ENCODE data around the gene LRRC46. TPM values are rescaled to one million over a fixed set of nuclear protein-coding genes. Genes with fewer than 3 reads are reported as not detected.

Gene LRRC46
- total and polyA plus RNA-seq, 9 of the 15 experiments (the other 6 are each of a cell fraction or from before 2014, with no cell fraction given), result 0.39 to 1.4 (median 0.53) TPM; not detected in 1

- TF ChIP-seq ZNF778 (CRISPR knock-in tag; IDR thresholded peaks at IDR 0.05), result no peak
- TF ChIP-seq ZNF174 (CRISPR knock-in tag; IDR thresholded peaks at IDR 0.05), result no peak
- TF ChIP-seq ATF3 (IDR thresholded peaks at IDR 0.05), result no peak
- TF ChIP-seq ATF3 (CRISPR knock-in tag; conservative IDR thresholded peaks at IDR 0.05), result no peak
- TF ChIP-seq MTF1 (CRISPR knock-in tag; IDR thresholded peaks at IDR 0.05; ENCODE audit: borderline replicate concordance), result no peak
- peak; percentile 48; the same call in 1 of the 2 replicates for TF ChIP-seq ARID1B (IDR thresholded peaks at IDR 0.05)
- TF ChIP-seq NR4A1 (CRISPR knock-in tag; IDR thresholded peaks at IDR 0.05), result no peak
- peak; percentile 55; the same call in 1 of the 2 replicates for TF ChIP-seq NR4A1 (tag; IDR thresholded peaks at IDR 0.05)
- TF ChIP-seq TEAD1 (CRISPR knock-in tag; IDR thresholded peaks at IDR 0.05), result no peak
- TF ChIP-seq DPF2 (IDR thresholded peaks at IDR 0.05), result peak; percentile 29; the same call in 1 of the 2 replicates
- no peak for TF ChIP-seq KDM1A (IDR thresholded peaks at IDR 0.05)
- peak in 1 of 3 experiments; percentile 73; a peak in 2 of 6 replicates for TF ChIP-seq ZBTB11 (CRISPR knock-in tag; IDR thresholded peaks at IDR 0.05)
- peak; percentile 92 for TF ChIP-seq TFAP4 (CRISPR knock-in tag; IDR thresholded peaks at IDR 0.05; ENCODE audit: borderline replicate concordance)
- TF ChIP-seq MLX (CRISPR knock-in tag; conservative IDR thresholded peaks at IDR 0.05), result no peak
- no peak for TF ChIP-seq ZNF197 (CRISPR knock-in tag; IDR thresholded peaks at IDR 0.05; ENCODE audit: low read depth)
- TF ChIP-seq MXD1 (CRISPR knock-in tag; IDR thresholded peaks at IDR 0.05; ENCODE audit: borderline replicate concordance, poor library complexity, severe bottlenecking), result no peak
- TF ChIP-seq ZNF76 (CRISPR knock-in tag; IDR thresholded peaks at IDR 0.05; ENCODE audit: borderline replicate concordance), result no peak
- no peak for TF ChIP-seq NELFE (IDR thresholded peaks at IDR 0.05; ENCODE audit: insufficient read depth, insufficient read length)
- no peak for TF ChIP-seq SP2 (IDR thresholded peaks at IDR 0.05; ENCODE audit: extremely low read depth, low read depth, low read length, poor library complexity, severe bottlenecking)
- TF ChIP-seq FUS (optimal IDR thresholded peaks at IDR 0.05; ENCODE audit: low read depth, low read length), result no peak
Measured at GRCh38 chr17:47840742-47841487, 9.4 kb downstream of the LRRC46 start, which contains the start of gene SCRN2 (continued).
